Progenitor cell of endocrine pancreas (in vitro differentiated cells): Measurements from ENCODE around the gene SLC1A1. TPM values are rescaled to one million over a fixed set of nuclear protein-coding genes. Genes with fewer than 3 reads are reported as not detected.

Experiments used
- DNase-seq: peaks from one replicate; pipeline ENCODE4 v3.0.0; 2021; ENCODE audit warnings: low spot score; ENCODE audit not compliant: unreplicated experiment
- H3K27ac Mint-ChIP-seq: 2 replicates; pipeline ENCODE4 v1.8.0; 2021; ENCODE audit warnings: mild to moderate bottlenecking, moderate library complexity, mixed read lengths
- H3K27me3 Mint-ChIP-seq: 2 replicates; pipeline ENCODE4 v1.8.0; 2021; ENCODE audit warnings: mixed read lengths
- H3K36me3 Mint-ChIP-seq: 2 replicates; pipeline ENCODE4 v1.8.0; 2022; ENCODE audit warnings: mixed read lengths; ENCODE audit not compliant: insufficient read depth
- H3K4me1 Mint-ChIP-seq: 2 replicates; pipeline ENCODE4 v1.8.0; 2021; ENCODE audit warnings: low read depth, mixed read lengths
- H3K4me3 Mint-ChIP-seq: 2 replicates; pipeline ENCODE4 v1.8.0; 2021; ENCODE audit warnings: low read depth, mild to moderate bottlenecking, moderate library complexity, mixed read lengths
- H3K9me3 Mint-ChIP-seq: 2 replicates; pipeline ENCODE4 v1.8.0; 2021; ENCODE audit warnings: low read depth, mixed read lengths
- CTCF ChIP-seq: fragments of 200-600 bp; sonication (generic); IDR thresholded peaks from one replicate; pipeline ENCODE4 v1.5.0; 2021; ENCODE audit warnings: antibody characterized with exemption, mild to moderate bottlenecking; ENCODE audit not compliant: unreplicated experiment
- total RNA-seq: library from RNA; stranded (reverse); gene quantifications from 2 replicates; pipeline ENCODE4 v1.2.1, GENCODE V29; 2021

SLC1A1 gene
- total RNA-seq, 1 donor from 2014 or later = 3.8 TPM

- H3K4me3 Mint-ChIP-seq = no peak overlapping the region
- no peak for TF ChIP-seq CTCF
- H3K27me3 Mint-ChIP-seq = peaks cover 9% of the 10 kb centered on the region
- H3K27ac Mint-ChIP-seq = no peak overlapping the region
- no peaks in the 10 kb centered on the region for H3K9me3 Mint-ChIP-seq
- no peak for DNase-seq
- H3K4me1 Mint-ChIP-seq = peaks cover 12% of the 10 kb centered on the region
- no peaks in the 10 kb centered on the region for H3K36me3 Mint-ChIP-seq
Measured at GRCh38 chr9:4496497-4496896, 6.2 kb downstream of the SLC1A1 start.

GRCh38 chr9:4497395-4497794 lies 7.1 kb downstream of the SLC1A1 start:
- Mint-ChIP-seq H3K36me3 (no peaks in the 10 kb centered on the region), H3K27me3 (peaks cover 9% of the 10 kb centered on the region), H3K4me1 (peaks cover 5% of the 10 kb centered on the region), H3K9me3 (no peaks in the 10 kb centered on the region), H3K27ac (no peak overlapping the region), H3K4me3 (no peak overlapping the region)
- no peak for DNase-seq
- TF ChIP-seq CTCF = no peak

GRCh38 chr9:4497855-4498254 lies 7.6 kb downstream of the SLC1A1 start:
- no peak for DNase-seq
- no peaks in the 10 kb centered on the region for H3K9me3 Mint-ChIP-seq
- H3K27ac Mint-ChIP-seq = no peak overlapping the region
- no peak for TF ChIP-seq CTCF
- no peaks in the 10 kb centered on the region for H3K36me3 Mint-ChIP-seq
- H3K4me3 Mint-ChIP-seq = no peak overlapping the region
- H3K4me1 Mint-ChIP-seq = peaks cover 5% of the 10 kb centered on the region
- H3K27me3 Mint-ChIP-seq = peaks cover 9% of the 10 kb centered on the region

GRCh38 chr9:4499917-4500316 lies 9.6 kb downstream of the SLC1A1 start:
- TF ChIP-seq CTCF = no peak
- DNase-seq = no peak
- Mint-ChIP-seq H3K4me3 (no peak overlapping the region), H3K4me1 (peaks cover 5% of the 10 kb centered on the region), H3K27me3 (peaks cover 9% of the 10 kb centered on the region), H3K27ac (no peak overlapping the region), H3K36me3 (no peaks in the 10 kb centered on the region), H3K9me3 (no peaks in the 10 kb centered on the region)

- H3K36me3 Mint-ChIP-seq = no peaks in the 10 kb centered on the region
- DNase-seq = no peak
- no peak overlapping the region for H3K4me3 Mint-ChIP-seq
Measured at GRCh38 chr9:4501147-4501507, 10.9 kb downstream of the SLC1A1 start.

More at GRCh38 chr9:4501147-4501507, 10.9 kb downstream of the SLC1A1 start:
- Mint-ChIP-seq H3K27ac (no peak overlapping the region), H3K4me1 (peaks cover 3% of the 10 kb centered on the region), H3K27me3 (peaks cover under 1% of the 10 kb centered on the region), H3K9me3 (no peaks in the 10 kb centered on the region)
- no peak for TF ChIP-seq CTCF
